Mesendoderm (in vitro differentiated cells): ENCODE results near the gene PNPLA8.
"Not testable (repeated sequence)": the region's sequence is repeated elsewhere in the genome, so short reads cannot be mapped to it uniquely, and the experiment has no call there.

Source experiments
- DNase-seq: peaks from one replicate; pipeline ENCODE4 v3.0.0; 2013
- H2AK5ac ChIP-seq: 2 replicates; pipeline ENCODE4 v1.6.1; 2013; ENCODE audit warnings: low read length, inconsistent platforms
- H2BK120ac ChIP-seq: 2 replicates; pipeline ENCODE4 v1.6.1; 2013; ENCODE audit warnings: low read depth, mild to moderate bottlenecking, low read length, moderate library complexity, mixed read lengths
- H2BK15ac ChIP-seq: replicated peaks from 2 replicates; pipeline ENCODE4 v1.6.1; 2013; ENCODE audit warnings: low read depth, mild to moderate bottlenecking, moderate library complexity
- H2BK5ac ChIP-seq: 2 replicates; pipeline ENCODE4 v1.6.1; 2013; ENCODE audit warnings: low read length, inconsistent platforms
- H3K18ac ChIP-seq: 2 replicates; pipeline ENCODE4 v1.6.1; 2013; ENCODE audit warnings: mild to moderate bottlenecking, low read length, mixed read lengths
- H3K23ac ChIP-seq: one replicate; pipeline ENCODE4 v1.6.1; 2013; ENCODE audit warnings: low read length
- H3K27ac ChIP-seq: 2 replicates; pipeline ENCODE4 v1.5.1; 2013; ENCODE audit warnings: low read depth, mild to moderate bottlenecking, inconsistent platforms, low read length, moderate library complexity
- H3K27me3 ChIP-seq: 2 replicates; pipeline ENCODE4 v1.6.1; 2013; ENCODE audit warnings: low read length, control low read depth, mild to moderate bottlenecking, inconsistent platforms; ENCODE audit not compliant: insufficient read depth, poor library complexity
- H3K36me3 ChIP-seq: 2 replicates; pipeline ENCODE4 v1.6.1; 2013; ENCODE audit warnings: low read length, inconsistent platforms; ENCODE audit not compliant: control insufficient read depth, insufficient read depth
- H3K4ac ChIP-seq: one replicate; pipeline ENCODE4 v1.6.1; 2013; ENCODE audit warnings: low read depth, mild to moderate bottlenecking, low read length, moderate library complexity
- H3K4me1 ChIP-seq: 2 replicates; pipeline ENCODE4 v1.6.1; 2013; ENCODE audit warnings: low read depth, low read length, inconsistent platforms; ENCODE audit not compliant: control insufficient read depth
- H3K4me2 ChIP-seq: 2 replicates; pipeline ENCODE4 v1.6.1; 2013; ENCODE audit warnings: low read length
- H3K4me3 ChIP-seq: 2 replicates; pipeline ENCODE4 v1.5.1; 2013; ENCODE audit warnings: mild to moderate bottlenecking, low read length
- H3K56ac ChIP-seq: one replicate; pipeline ENCODE4 v1.6.1; 2013; ENCODE audit warnings: low read length
- H3K79me1 ChIP-seq: 2 replicates; pipeline ENCODE4 v1.6.1; 2013; ENCODE audit warnings: low read length, inconsistent platforms
- H3K79me2 ChIP-seq: 2 replicates; pipeline ENCODE4 v1.6.1; 2013; ENCODE audit warnings: mild to moderate bottlenecking, low read length; ENCODE audit not compliant: control insufficient read depth, insufficient read depth
- H3K9ac ChIP-seq: 2 replicates; pipeline ENCODE4 v1.6.1; 2013; ENCODE audit warnings: low read length, inconsistent platforms
- H4K5ac ChIP-seq: one replicate; pipeline ENCODE4 v1.6.1; 2013; ENCODE audit warnings: low read length
- H4K8ac ChIP-seq: one replicate; pipeline ENCODE4 v1.6.1; 2013; ENCODE audit warnings: low read depth, mild to moderate bottlenecking, control low read depth, low read length, moderate library complexity
- WGBS: extraction: QIAGEN DNeasy Blood & Tissue Kit; methylation state at CpG from one replicate; pipeline ENCODE4 v1.1.7; 2013; ENCODE audit warnings: low lambda C conversion rate, missing lambda C conversion rate; ENCODE audit not compliant: insufficient coverage; ENCODE audit errors: extremely low coverage; 5-methylcytosine and 5-hydroxymethylcytosine counted together

Gene PNPLA8

DNA sequence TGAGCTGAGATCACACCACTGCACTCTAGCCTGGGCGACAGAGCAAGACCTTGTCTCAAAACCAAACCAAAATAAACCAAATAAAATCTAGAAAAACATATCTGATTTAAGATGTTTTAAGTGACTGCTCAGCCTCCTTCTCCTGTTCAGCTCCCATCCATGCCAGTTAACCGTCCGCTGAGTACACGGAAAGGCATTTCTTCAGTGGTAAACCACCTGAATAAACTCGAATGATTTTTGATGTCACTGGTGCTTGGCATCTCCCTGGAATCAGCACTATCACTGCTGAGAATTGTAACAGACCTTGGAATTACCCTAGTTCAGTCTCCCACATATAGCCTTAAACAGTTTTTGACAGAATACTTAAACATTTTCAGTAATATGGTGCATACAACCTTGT, 45.6 kb downstream of the PNPLA8 start:
- no peaks in the 10 kb centered on the region for H3K27me3 ChIP-seq
- H2BK120ac ChIP-seq = no peak overlapping the region
- H2AK5ac ChIP-seq = no peak overlapping the region
- H3K36me3 ChIP-seq = no peaks in the 10 kb centered on the region
- no peak overlapping the region for H2BK5ac ChIP-seq
- no peak overlapping the region for H3K23ac ChIP-seq
- no CpG with 5 or more reads among the region's 5 CpGs for WGBS
- H3K4me2 ChIP-seq = no peak overlapping the region
- H3K4me3 ChIP-seq = no peak overlapping the region
- no peaks in the 10 kb centered on the region for H3K79me1 ChIP-seq
- no peak overlapping the region for H3K9ac ChIP-seq
- H3K18ac ChIP-seq = no peak overlapping the region
- no peak for DNase-seq
- no peak overlapping the region for H3K56ac ChIP-seq
- no peak overlapping the region for H2BK15ac ChIP-seq
- no peaks in the 10 kb centered on the region for H3K79me2 ChIP-seq
- no peak overlapping the region for H3K4ac ChIP-seq
- H3K27ac ChIP-seq = no peak overlapping the region
- H4K5ac ChIP-seq = no peak overlapping the region
- no peak overlapping the region for H4K8ac ChIP-seq
- no peaks in the 10 kb centered on the region for H3K4me1 ChIP-seq

- Histone ChIP-seq H3K27ac (no peak overlapping the region), H3K27me3 (no peaks in the 10 kb centered on the region), H3K4ac (no peak overlapping the region), H3K4me2 (no peak overlapping the region), H3K79me2 (no peaks in the 10 kb centered on the region), H3K18ac (no peak overlapping the region), H2BK120ac (no peak overlapping the region), H3K56ac (no peak overlapping the region), H3K4me3 (no peak overlapping the region), H2BK15ac (no peak overlapping the region), H4K8ac (no peak overlapping the region), H3K9ac (no peak overlapping the region), H3K36me3 (no peaks in the 10 kb centered on the region), H3K4me1 (no peaks in the 10 kb centered on the region), H4K5ac (no peak overlapping the region), H3K23ac (no peak overlapping the region), H2AK5ac (no peak overlapping the region), H3K79me1 (no peaks in the 10 kb centered on the region), H2BK5ac (no peak overlapping the region)
- no peak for DNase-seq
- 100% methylated on average over 1 of the region's 2 CpGs for WGBS
These were observed 46.2 kb downstream of the PNPLA8 start for GRCh38 chr7:108479751-108480150.

- no peaks in the 10 kb centered on the region for H3K79me2 ChIP-seq
- H3K27me3 ChIP-seq = no peaks in the 10 kb centered on the region
- no peak overlapping the region for H4K5ac ChIP-seq
- H3K27ac ChIP-seq = no peak overlapping the region
- H3K18ac ChIP-seq = no peak overlapping the region
- H3K4ac ChIP-seq = no peak overlapping the region
- DNase-seq = no peak
- no peak overlapping the region for H3K9ac ChIP-seq
- H3K23ac ChIP-seq = no peak overlapping the region
- no peak overlapping the region for H2BK120ac ChIP-seq
- H3K4me2 ChIP-seq = no peak overlapping the region
- WGBS = no CpG with 5 or more reads among the region's 5 CpGs
- no peak overlapping the region for H3K4me3 ChIP-seq
- no peak overlapping the region for H2AK5ac ChIP-seq
- no peaks in the 10 kb centered on the region for H3K79me1 ChIP-seq
- no peak overlapping the region for H2BK15ac ChIP-seq
- no peaks in the 10 kb centered on the region for H3K4me1 ChIP-seq
- H3K36me3 ChIP-seq = no peaks in the 10 kb centered on the region
- no peak overlapping the region for H4K8ac ChIP-seq
- H2BK5ac ChIP-seq = no peak overlapping the region
- H3K56ac ChIP-seq = no peak overlapping the region
These were observed 46.8 kb downstream of the PNPLA8 start for GRCh38 chr7:108479118-108479517.

GRCh38 chr7:108468246-108468645, 57.7 kb downstream of the PNPLA8 start:
- H3K23ac ChIP-seq = no peak overlapping the region
- no peaks in the 10 kb centered on the region for H3K79me2 ChIP-seq
- H2BK15ac ChIP-seq = no peak overlapping the region
- no peak overlapping the region for H3K4me3 ChIP-seq
- H2BK5ac ChIP-seq = no peak overlapping the region
- no peaks in the 10 kb centered on the region for H3K36me3 ChIP-seq
- no peak overlapping the region for H3K9ac ChIP-seq
- WGBS = no CpG with 5 or more reads among the region's 4 CpGs
- H4K8ac ChIP-seq = no peak overlapping the region
- peak overlapping the region; percentile 82 for H3K27ac ChIP-seq
- no peaks in the 10 kb centered on the region for H3K4me1 ChIP-seq
- no peak overlapping the region for H3K4ac ChIP-seq
- no peak overlapping the region for H2AK5ac ChIP-seq
- no peak overlapping the region for H2BK120ac ChIP-seq
- H3K4me2 ChIP-seq = no peak overlapping the region
- peak; percentile 94 for DNase-seq
- H4K5ac ChIP-seq = no peak overlapping the region
- peak overlapping the region; percentile 6 for H3K56ac ChIP-seq
- no peaks in the 10 kb centered on the region for H3K27me3 ChIP-seq
- peak overlapping the region; percentile 45 for H3K18ac ChIP-seq
- H3K79me1 ChIP-seq = no peaks in the 10 kb centered on the region

DNA sequence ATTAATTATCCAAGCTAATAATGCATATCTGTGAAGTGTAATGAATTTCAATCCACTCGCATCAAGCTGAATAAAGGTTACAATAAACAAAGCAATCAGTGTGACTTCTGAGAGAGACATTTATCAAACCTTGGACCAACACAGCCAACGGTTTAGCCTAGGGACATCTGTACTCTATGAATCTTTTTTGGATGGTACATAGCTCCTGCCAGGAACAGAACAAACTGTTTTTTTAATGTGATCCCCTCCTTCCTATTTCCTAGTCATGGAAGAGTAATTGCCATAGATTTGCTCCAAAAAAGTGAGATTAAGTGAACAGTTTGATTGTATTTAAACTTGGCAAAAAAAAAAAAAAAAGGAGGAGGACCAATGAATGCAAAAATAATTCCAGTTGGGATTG, 58.5 kb downstream of the PNPLA8 start:
- Histone ChIP-seq H2BK5ac (no peak overlapping the region), H3K79me1 (no peaks in the 10 kb centered on the region), H3K4me2 (no peak overlapping the region), H3K9ac (no peak overlapping the region), H3K36me3 (no peaks in the 10 kb centered on the region), H3K4me1 (no peaks in the 10 kb centered on the region), H2AK5ac (no peak overlapping the region), H3K4me3 (no peak overlapping the region), H2BK120ac (no peak overlapping the region), H4K8ac (no peak overlapping the region), H3K27me3 (no peaks in the 10 kb centered on the region), H3K56ac (no peak overlapping the region), H3K23ac (no peak overlapping the region), H2BK15ac (no peak overlapping the region), H3K79me2 (no peaks in the 10 kb centered on the region), H3K4ac (no peak overlapping the region), H3K27ac (no peak overlapping the region), H4K5ac (no peak overlapping the region), H3K18ac (no peak overlapping the region)
- WGBS = no CpG with 5 or more reads among the region's 2 CpGs
- DNase-seq = no peak

DNA sequence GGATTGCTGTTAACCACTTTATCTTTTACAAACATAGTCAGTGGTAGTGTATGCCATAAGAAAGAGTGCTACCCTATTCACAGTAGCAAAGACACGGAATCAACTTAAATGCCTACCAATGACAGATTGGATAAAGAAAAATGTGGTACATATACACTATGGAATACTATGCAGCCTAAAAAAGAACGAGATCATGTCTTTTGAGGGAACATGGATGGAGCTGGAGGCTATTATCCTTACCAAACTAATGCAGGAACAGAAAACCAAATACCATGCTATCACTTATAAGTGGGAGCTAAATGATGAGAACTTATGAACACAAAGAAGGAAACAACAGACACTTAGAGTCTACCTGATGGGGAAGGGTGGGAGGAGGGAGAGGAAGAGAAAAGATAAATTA, 59.6 kb downstream of the PNPLA8 start:
- not testable (repeated sequence) for H3K56ac ChIP-seq, H3K9ac ChIP-seq, H4K8ac ChIP-seq, H3K4me3 ChIP-seq, H3K27me3 ChIP-seq, H3K4me2 ChIP-seq, H3K27ac ChIP-seq, H2AK5ac ChIP-seq, H4K5ac ChIP-seq, H3K4ac ChIP-seq, H3K36me3 ChIP-seq, H3K23ac ChIP-seq, H2BK5ac ChIP-seq, H3K79me2 ChIP-seq, H2BK15ac ChIP-seq, DNase-seq, H3K18ac ChIP-seq, H3K79me1 ChIP-seq, H2BK120ac ChIP-seq, H3K4me1 ChIP-seq
- WGBS = no CpG with 5 or more reads among the region's 2 CpGs
